ENCODE data around the gene BCL2L13.
"Not testable (repeated sequence)": the region's sequence is repeated elsewhere in the genome, so short reads cannot be mapped to it uniquely, and the experiment has no call there.

BCL2L13 gene

DNA sequence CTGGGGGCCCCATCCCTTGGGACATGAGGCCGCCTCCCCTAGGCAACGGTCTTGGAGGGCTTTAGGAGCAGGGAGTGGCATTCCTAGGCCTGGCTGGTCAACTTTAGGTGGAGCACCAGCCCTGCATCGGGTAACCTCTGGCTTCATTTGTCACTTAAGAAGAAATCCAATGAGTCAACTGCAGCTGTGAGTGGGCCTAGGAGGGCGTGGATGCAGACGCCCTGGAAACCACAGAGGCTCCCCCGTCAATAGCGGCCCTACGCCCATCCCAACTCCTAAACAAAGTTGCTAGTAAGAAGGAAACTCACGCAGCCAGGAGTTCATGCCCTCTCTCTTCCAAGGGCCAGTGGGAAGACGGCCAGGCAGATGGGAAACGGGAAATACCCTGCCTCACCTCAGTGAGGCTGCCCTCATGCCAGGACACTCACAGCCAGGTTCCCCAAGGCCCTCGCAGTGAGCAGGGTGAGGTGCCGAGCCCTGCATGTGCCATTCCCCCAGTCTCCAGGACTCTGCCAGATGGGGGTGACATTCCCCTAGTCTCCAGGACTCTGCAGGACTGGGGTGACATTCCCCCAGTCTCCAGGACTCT is 114.9 kb downstream of the BCL2L13 start:
- in situ Hi-C loops (cut with HindIII; ENCODE audit: low sequenced_read_pairs) = no loop called here

DNA sequence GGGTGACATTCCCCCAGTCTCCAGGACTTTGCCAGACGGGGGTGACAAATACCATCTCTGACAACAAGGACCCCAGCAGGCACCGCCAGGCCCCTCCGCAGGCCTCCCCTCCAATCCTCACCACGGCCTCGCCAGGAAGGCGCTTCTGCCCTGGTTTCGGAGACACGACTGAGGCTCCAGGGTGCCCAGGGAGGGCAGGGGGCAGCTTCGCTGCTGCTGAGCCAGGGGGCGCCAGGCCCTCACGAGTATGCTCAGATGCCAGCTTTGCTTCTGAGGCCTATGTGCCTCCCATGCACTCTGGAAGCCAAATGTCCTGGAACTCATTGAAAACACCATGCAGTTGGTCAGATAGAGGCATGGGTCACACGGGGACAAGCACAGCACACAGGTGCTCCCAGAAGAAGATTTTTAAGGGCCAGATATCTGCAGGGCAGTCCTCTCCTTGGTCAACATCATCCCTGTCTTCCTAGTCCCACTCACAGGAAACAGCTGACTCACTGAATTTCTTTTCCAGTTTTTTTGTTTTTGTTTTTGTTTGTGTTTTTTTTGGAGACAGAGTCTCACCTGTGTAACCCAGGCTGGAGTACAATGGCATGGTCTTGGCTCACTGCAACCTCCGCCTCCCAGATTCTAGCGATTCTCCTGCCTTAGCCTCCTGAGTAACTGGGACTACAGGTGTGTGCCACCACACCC is 115.8 kb downstream of the BCL2L13 start:
- in situ Hi-C loops (cut with HindIII; ENCODE audit: low sequenced_read_pairs) = no loop called here

DNA sequence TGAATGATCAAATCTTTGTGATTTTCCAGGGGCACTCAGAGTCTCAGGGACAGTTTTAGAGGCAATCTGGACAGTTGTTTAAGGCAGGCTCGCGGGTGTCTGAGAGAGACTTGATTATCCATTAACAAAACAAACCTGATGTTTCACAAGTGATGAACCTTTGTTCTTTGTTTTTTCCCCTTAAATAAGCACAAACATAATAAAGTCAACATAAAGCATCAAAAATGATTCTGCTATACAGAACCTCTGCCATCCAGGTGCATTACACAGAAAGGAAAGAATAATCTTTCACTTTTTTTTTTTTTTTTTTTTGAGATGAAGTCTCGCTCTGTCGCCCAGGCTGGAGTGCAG is 122.6 kb downstream of the BCL2L13 start:
- in situ Hi-C loops (cut with HindIII; ENCODE audit: low sequenced_read_pairs) = no loop called here

DNA sequence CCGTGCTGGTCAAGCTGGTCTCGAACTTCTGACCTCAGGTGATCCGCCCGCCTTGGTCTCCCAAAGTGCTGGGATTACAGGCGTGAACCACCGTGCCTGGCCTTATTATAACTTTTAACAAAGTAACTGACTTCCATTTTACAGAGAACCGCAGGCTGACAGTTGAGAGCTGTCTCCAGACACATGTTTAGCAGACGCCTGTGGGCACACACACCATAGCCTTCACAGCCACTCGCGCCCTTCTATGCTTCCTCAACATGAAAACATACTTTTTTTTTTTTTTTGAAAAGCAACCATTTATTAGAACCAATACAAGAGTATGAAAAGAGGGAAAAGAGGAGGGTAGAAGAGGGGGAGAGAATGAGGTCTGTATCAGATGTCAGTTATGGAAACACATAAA is 124.9 kb downstream of the BCL2L13 start:
- in situ Hi-C loops (cut with HindIII; ENCODE audit: low sequenced_read_pairs) = not testable (repeated sequence)

DNA sequence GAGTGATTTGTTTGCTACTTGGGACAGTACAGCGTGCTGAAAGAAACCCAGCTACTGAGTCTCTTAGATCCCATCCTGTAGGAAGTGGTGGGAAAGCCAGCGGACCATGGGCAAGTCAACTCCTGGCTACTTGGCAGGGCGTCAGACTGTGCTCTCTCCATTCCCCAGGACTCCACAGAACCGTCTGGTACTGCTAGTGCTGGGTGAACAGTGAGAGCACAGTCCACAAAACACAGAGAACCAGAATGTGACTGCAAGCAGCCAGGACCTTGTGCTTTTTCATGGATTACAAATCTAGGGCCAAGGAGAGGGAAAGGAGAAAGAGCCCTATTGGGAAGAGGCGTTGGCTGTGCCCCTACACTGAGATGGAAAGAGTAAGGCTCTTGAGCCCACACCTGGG is 125.5 kb downstream of the BCL2L13 start:
- in situ Hi-C loops (cut with HindIII; ENCODE audit: low sequenced_read_pairs) = no loop called here

DNA sequence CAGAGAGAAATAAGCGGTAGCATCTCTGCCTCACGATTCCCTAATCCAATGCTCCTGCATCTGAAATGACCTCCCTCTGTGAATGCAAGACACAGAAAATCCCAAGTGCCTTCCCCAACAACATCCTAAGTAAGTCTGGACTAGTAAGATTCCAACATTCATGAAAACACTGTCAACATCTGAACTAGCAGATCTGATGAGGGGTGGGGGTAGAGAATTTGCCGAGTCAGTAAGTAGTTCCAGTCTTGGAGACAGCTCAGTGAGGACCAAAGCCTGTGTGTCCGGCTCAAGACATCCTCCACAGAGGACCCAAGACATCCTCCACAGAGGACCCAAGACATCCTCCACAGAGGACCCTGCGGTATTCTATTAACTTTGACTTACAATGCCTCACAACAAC is 126.3 kb downstream of the BCL2L13 start:
- in situ Hi-C loops (cut with HindIII; ENCODE audit: low sequenced_read_pairs) = not testable (repeated sequence)

DNA sequence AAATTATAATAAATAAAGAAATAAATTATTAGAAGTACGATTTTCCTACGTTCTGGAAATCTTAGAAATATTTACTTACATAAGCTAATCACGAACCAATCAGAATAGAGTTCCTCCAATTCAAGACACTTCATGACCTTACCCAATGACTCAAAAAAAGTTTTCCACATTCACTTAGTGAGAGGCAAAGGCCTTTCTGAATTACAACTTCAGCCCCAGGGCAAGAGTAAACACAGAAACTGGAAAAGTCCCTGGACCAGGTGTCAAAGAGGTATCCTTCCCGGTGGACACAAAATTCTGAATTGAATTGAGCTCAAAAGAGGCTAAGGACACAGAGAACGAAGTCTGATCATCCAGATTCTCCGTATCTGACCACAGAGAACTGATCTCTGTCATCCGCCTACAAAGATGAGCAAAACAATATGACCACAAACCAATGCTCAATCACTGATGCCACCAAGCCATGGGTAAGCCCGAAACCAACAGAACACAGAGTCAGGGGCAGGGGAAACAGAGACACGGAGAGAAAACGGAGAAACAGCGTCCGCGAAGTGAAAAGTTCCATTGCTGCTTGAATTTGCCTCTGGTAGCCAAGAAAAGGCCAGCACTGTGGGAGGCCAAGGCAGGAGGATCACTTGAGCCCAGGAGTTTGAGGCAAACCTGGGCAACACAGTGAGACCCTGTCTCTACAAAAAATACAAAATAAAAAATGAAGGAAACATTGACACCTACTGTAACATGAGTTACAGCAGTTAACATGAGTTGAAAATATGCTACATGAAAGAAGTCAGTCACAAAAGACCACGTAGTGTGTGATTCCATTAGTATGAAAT is 128.9 kb downstream of the BCL2L13 start:
- in situ Hi-C loops (cut with HindIII; ENCODE audit: low sequenced_read_pairs) = no loop called here

DNA sequence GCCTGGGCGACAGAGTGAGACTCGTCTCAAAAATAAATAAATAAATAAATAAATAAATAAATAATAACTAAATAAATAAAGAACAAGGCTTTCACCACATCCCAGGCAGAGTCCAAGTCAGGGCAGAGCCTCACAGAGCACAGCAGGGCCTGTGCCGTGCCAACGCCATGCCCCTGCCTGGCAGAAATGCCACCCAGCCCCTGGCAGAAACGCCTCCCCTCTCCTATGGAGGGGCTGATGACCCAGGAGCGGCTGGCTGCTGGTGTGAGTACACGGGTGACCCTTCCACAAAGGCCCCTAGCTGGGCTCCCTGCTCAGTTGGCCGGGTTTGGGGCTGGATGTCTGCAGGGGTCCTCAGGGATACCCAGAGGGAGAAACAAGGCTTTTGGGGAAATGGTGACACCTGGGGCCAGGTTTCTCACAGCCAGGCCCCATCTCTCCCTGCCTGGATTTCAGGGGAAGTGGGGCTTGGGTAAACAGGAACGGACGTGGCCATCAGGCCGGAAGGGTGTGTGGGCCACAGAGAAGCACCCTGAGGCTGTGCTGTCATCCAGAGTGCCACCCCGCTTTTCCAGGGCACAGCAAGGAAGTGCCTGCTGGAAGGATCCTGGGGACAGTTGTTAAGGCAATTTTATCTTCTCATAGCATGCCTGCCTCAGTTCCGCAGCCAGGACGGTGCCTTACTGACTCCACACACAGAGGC is 130.6 kb downstream of the BCL2L13 start:
- in situ Hi-C loops (cut with HindIII; ENCODE audit: low sequenced_read_pairs) = no loop called here

DNA sequence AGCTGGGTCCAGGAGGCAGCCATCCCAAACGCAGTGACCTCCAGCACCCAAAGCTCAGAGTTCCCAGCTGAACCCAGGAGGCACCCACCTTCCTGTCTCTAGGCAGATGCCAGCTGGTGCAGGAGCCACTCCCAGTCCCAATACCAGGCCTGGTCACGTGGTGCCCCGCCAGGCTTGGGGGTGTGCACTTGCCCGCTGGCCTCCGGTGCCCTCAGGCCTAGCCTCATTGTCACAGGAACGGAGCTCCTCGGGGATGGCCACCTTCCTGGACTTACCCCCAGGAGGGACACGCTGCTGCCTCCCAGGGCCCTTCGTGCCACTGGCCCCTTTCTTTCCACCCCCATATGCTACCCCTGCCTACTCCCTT is 131.1 kb downstream of the BCL2L13 start:
- in situ Hi-C loops (cut with HindIII; ENCODE audit: low sequenced_read_pairs) = no loop called here

DNA sequence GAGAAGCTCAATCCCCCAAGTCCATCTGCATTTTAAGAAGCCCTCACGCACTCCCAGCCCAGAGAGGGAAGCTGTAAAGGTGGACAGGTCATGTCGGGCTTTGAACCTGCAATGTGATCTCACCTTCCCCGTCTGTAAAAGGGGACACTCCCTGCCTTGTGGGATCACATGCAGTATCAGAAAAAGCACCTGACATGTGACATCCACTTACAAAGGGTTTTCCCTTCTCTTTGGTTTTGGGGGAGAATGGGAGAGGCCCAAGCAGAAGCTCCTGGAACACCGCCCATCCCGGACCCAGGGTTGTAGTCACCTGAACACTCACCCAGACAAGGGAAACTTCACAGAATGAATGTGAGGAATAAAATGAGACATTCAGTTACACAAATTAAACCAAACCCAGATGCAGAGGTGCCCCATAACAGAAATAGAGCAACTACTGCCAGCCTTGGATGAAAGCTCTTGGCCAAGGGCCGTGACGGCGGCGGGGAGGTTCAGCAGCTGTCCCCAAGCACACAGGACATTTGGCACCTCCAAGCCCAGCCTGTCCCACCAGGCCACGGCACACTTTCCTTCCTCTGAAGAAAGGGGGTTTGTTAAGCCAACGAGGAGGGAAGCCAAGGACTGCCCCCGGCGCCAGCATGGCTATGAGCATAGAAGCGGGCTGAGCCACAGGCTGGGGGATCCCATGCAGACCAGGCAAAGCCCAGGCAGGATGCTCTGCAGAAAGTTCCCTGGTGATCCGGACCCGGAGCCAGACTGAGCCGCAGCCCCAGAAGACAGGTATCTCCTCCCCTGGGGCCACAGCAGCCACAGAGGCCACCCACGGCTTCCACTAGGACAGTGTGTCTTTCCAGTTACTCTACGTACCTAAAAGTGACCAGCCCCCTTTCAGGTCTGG is 131.9 kb downstream of the BCL2L13 start:
- in situ Hi-C loops (cut with HindIII; ENCODE audit: low sequenced_read_pairs) = no loop called here

DNA sequence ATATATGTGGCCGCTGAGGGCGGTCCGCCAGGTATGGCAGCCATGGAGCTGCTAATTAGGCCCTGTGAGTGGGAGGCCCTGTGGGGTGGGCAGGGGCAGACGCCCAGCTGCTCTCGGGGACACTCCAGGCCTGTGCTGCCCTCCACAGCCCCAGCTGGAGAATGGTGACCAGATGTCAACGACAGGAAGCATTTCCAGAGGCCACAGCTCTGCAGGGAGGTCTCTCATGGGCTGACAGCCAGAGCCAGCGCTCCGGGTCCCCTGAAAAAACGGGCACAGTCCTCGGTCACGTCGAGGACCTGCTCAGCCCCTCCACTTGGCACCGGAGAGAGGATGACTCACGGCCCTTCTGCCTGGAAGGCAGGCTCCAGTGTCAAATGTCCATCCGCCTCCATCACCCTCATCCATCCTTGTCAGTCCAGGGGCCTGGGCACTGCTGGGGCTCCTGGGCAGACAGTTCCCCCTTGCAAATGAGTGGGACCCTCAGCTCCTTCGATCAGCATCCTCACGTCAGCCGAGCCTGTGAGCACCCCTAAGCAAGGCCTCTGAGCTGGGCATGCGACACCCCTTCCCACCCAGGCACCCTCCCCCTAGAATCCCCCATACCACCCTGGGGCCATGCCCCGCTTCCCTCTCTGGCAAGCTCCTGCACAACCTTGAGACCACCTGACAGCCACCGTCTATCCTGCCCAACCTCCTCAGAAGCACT is 133.8 kb downstream of the BCL2L13 start:
- in situ Hi-C loops (cut with HindIII; ENCODE audit: low sequenced_read_pairs) = no loop called here

DNA sequence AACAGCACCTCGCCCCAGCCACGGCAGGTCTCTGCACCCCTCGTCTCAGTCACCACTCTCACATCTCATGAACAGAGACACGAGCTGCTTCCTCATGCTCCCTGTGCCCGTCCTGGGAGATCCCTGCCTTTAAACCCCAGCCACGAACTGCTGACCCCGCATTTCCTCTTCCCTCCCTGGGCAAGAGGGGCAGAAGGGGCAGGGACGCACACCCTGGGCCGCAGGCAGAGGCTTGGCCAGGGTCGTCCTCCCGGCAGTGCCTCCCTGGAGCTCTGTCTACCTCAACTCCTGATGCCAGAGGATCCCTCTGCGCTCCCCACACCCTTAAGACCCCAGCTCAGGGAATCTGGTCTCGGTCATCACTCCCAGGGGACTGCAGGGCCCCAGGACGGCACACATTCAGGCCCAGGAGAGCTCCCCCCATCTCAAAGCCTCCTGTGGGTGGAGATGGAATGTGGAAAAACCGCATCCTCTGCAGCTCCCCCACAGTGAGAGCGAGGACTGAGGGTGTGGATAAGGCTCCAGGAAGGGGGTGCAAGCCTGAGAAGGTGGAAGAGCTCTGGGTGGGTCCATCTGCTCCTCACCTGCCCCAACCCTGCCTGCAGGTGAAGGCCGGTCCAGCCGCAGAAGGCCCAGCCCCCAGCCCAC is 134.5 kb downstream of the BCL2L13 start:
- in situ Hi-C loops (cut with HindIII; ENCODE audit: low sequenced_read_pairs) = no loop called here

DNA sequence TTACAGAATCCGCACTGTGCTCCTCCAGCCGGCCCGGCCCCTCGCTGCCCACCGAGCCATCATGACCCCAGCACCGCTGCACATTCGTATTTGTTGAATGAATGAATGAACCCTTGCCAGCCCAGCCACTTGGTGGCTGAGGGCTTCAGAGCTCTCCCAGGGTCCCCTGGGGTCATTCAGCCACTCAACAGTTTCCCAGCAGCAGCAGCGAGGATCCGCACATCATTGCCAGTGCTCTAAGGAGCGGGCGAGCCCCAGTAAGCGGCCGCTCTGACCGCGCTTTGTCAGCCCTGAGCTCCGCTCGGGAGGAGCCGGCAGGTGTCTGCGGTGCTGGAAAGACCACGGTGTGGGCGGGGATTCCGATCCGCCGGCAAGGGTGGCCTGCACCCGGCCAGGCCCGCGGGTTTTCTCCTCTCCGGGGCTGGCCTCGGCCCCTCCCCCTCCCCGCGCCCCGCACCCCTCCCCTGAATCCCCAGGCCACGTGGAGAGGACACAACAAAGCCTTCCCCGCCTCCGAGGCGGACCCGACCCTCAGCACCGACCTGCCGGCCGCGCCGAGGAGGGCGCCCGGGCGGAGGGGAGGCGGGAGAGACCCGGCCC is 135.1 kb downstream of the BCL2L13 start:
- in situ Hi-C loops (cut with HindIII; ENCODE audit: low sequenced_read_pairs) = no loop called here

DNA sequence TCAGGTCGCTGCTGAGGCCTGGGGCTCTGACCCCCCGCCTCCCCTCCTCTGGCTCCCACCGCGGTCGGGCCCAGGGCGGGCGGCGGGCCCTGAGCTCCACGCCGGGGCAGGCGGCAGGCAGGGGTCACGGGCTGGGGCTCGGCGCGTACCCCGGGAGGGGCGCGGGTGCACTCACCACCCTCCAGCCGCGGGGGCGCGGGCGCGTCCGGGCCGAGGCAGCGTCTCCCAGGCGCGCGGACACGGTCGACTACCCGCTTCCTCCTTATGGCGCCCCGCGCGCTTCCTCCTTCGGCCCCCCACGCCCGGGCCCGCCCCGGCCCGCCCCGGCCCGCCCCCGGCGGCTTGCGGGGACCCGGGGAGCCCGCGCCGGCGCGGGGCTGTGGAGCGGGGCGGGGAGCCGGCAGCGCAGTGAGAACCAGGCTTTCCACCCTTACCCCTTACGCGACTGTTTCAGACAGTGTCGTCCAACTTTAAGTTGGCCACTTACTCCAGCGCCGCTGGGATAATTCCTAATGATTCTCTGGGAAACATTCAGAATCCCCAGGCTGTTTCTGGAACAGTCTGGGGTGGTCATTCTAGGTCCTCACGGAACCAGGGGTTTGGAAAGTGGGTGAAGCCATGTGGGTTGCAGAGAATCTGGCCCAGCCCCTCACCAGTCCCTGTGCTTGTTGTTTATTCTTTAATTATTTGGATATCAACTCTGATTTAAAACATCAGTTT is 135.8 kb downstream of the BCL2L13 start, which contains the start of gene BID:
Gene BID, minus strand, starts transcription at position 264 of the 720 bp plus-strand sequence. CDS start 24,353 bp downstream, outside the sequence.
- in situ Hi-C loops (cut with HindIII; ENCODE audit: low sequenced_read_pairs) = no loop called here

DNA sequence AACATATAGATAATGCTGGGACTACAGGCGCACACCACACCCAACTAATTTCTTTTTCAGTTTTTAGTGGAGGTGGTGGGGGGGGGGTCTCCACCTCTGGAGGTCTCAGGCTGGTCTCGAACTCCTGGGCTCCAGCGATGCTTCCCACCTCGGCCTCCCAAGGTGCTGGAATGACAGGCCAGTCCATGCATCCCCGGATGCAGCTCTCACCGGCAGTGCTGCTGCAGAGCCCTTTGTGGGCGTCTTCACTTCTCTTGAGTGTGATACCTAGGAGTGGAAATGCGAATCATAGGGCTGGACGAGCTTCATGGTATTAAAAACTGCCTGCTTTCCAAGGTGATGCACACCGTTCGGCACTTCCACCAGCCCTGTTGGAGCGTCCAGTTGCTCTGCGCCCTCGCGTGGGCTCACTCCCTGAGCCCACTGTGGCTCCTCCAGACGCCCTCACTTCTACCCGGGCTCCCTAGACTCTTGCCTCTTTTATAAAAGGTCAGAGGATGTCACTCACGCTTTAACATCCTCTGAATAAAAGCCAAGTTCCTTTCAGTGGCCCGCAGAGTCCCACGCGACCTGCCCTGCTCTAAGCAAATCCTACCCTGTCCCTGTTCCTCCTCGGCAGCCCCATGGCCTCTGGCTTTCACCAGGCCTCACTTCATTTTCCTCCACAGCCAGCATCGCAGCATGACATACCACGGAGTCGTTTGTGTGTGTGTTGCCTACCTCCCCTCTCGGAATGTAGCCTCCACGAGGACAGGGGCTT is 136.5 kb downstream of the BCL2L13 start:
- in situ Hi-C loops (cut with HindIII; ENCODE audit: low sequenced_read_pairs) = no loop called here

DNA sequence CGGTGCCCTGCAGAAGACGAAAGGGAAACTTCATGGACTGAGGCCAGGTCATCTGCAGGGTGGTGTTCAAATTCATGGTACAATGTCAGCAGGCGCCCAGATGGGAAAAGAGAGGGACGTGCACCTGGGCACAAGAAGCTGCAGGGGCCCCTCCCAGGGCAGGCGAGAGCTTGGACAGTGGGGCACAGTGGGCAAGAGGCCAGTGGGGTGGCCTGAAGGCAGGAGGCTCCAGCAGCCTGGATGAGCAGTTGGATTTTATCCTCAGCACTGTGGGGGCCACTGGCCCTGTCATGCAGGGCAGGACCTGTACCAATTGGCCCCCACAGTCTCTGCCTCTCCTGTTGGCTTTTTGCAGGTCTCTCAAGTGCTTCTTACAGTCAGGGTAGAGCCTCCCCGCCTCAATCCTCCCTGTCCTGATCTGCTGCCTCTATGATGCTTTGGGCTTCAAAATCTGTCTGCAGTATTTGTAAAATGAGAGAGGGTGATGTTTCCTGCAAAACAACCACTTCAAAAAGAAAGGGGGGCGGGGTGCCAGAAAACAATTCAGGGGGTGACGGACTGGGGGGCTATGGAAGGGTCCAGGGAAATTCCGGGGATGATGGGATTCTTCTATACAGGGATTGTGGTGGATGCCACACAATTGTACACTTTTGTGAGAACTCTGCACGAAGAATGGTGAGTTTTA is 137.4 kb downstream of the BCL2L13 start:
- in situ Hi-C loops (cut with HindIII; ENCODE audit: low sequenced_read_pairs) = no loop called here

Data from DLD1 (cell line).